ENCODE data around the gene SGSM2.

Gene SGSM2

DNA sequence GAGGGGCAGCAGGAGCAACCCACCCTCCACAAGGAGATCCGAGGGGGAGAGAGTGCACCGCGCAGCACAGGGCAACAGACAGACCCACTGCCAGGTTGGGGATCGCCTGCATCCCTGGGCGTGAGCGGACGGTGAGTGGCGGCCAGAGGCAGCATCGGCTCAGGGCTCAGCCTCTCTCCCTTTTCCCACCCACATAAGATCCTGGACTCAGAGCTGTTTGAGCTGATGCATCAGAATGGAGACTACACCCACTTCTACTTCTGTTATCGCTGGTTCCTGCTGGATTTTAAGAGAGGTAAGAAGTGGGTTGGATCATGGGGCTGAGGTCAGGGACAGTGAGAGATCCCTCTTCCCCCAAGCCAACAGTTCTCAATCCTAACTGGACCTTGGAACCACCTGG, 40.4 kb downstream of the SGSM2 start:
- Histone ChIP-seq H3K9ac (ENCODE audit: low read depth, low read length) (no peak overlapping the region), H3K9me3 (ENCODE audit: insufficient read depth, low read depth, low read length) (no peaks in the 10 kb centered on the region), H3K36me3 (ENCODE audit: insufficient read depth, low read length) (peaks cover 23% of the 10 kb centered on the region; the same call in 1 of the 2 replicates), H3K4me1 (ENCODE audit: insufficient read depth, low read length) (no peaks in the 10 kb centered on the region), H3K4me3 (ENCODE audit: low read length) (no peak overlapping the region), H3K27ac (ENCODE audit: low read depth, low read length) (no peak overlapping the region), H3K27me3 (ENCODE audit: insufficient read depth, low read length) (no peaks in the 10 kb centered on the region)
- WGBS: 98% methylated on average over 9 of the region's 10 CpGs

- 95% methylated on average over 11 of the region's 11 CpGs for WGBS
- peaks cover 12% of the 10 kb centered on the region; the same call in 1 of the 2 replicates for H3K36me3 ChIP-seq (ENCODE audit: insufficient read depth, low read length)
Observed at GRCh38 chr17:2378905-2379304, 41.6 kb downstream of the SGSM2 start.

GRCh38 chr17:2379489-2380225, 42.4 kb downstream of the SGSM2 start:
- Histone ChIP-seq H3K9me3 (ENCODE audit: insufficient read depth, low read depth, low read length) (no peaks in the 10 kb centered on the region), H3K27me3 (ENCODE audit: insufficient read depth, low read length) (no peaks in the 10 kb centered on the region), H3K9ac (ENCODE audit: low read depth, low read length) (no peak overlapping the region), H3K36me3 (ENCODE audit: insufficient read depth, low read length) (peaks cover 12% of the 10 kb centered on the region; the same call in 1 of the 2 replicates), H3K4me3 (ENCODE audit: low read length) (no peak overlapping the region), H3K4me1 (ENCODE audit: insufficient read depth, low read length) (no peaks in the 10 kb centered on the region), H3K27ac (ENCODE audit: low read depth, low read length) (no peak overlapping the region)
- 95% methylated on average over 25 of the region's 25 CpGs for WGBS

More at GRCh38 chr17:2378905-2379304, 41.6 kb downstream of the SGSM2 start:
- H3K9me3 ChIP-seq (ENCODE audit: insufficient read depth, low read depth, low read length): no peaks in the 10 kb centered on the region
- H3K4me3 ChIP-seq (ENCODE audit: low read length): no peak overlapping the region
- no peak overlapping the region for H3K27ac ChIP-seq (ENCODE audit: low read depth, low read length)
- H3K4me1 ChIP-seq (ENCODE audit: insufficient read depth, low read length): no peaks in the 10 kb centered on the region
- no peaks in the 10 kb centered on the region for H3K27me3 ChIP-seq (ENCODE audit: insufficient read depth, low read length)
- H3K9ac ChIP-seq (ENCODE audit: low read depth, low read length): no peak overlapping the region

DNA sequence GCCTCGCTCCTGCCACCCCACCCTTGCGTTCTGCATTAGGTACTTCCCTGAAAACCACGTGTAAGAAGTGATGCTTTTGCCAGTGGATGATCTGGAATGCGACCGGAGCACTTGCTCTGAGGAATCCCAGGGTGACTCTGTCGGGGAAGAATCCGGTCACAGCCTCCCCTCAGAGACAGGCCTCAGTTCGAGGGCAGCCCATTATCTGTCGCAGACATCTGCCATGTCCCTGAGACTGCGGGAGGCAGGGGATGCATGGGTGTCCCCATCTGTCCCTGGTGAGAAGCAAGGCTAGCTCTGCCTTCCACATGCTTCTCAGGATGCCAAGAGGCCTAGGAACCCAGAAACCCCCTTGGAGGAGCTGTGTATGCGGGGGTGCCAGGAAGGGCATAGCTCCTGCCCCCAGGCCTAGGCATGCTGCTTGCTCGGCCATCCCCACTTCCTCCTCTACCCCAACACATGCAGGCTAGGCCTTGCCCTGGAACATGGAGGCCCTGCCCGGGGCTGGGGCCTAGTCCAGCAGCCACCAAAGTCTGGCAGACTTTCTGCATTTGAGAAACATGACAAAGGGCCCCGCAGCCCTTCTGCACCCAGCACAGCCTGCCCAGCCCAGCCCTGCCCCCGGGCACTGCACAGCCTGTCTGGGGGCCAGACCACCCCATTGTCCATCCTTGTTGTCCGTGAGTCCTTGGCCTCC, 43.1 kb downstream of the SGSM2 start:
- Histone ChIP-seq H3K27ac (ENCODE audit: low read depth, low read length) (no peak overlapping the region), H3K27me3 (ENCODE audit: insufficient read depth, low read length) (no peaks in the 10 kb centered on the region)

GRCh38 chr17:2380950-2381649, 43.8 kb downstream of the SGSM2 start:
- Histone ChIP-seq H3K36me3 (ENCODE audit: insufficient read depth, low read length) (peaks cover 12% of the 10 kb centered on the region; the same call in 1 of the 2 replicates), H3K9me3 (ENCODE audit: insufficient read depth, low read depth, low read length) (no peaks in the 10 kb centered on the region), H3K27ac (ENCODE audit: low read depth, low read length) (no peak overlapping the region), H3K4me3 (ENCODE audit: low read length) (no peak overlapping the region), H3K9ac (ENCODE audit: low read depth, low read length) (no peak overlapping the region), H3K4me1 (ENCODE audit: insufficient read depth, low read length) (peaks cover 9% of the 10 kb centered on the region; the same call in 1 of the 2 replicates), H3K27me3 (ENCODE audit: insufficient read depth, low read length) (no peaks in the 10 kb centered on the region)
- WGBS: 85% methylated on average over 15 of the region's 15 CpGs

More for the DNA sequence above, 43.1 kb downstream of the SGSM2 start:
- H3K4me1 ChIP-seq (ENCODE audit: insufficient read depth, low read length): peaks cover 5% of the 10 kb centered on the region; the same call in 1 of the 2 replicates
- H3K4me3 ChIP-seq (ENCODE audit: low read length): no peak overlapping the region
- WGBS: 93% methylated on average over 16 of the region's 16 CpGs
- H3K9ac ChIP-seq (ENCODE audit: low read depth, low read length): no peak overlapping the region
- H3K36me3 ChIP-seq (ENCODE audit: insufficient read depth, low read length): peaks cover 12% of the 10 kb centered on the region; the same call in 1 of the 2 replicates
- H3K9me3 ChIP-seq (ENCODE audit: insufficient read depth, low read depth, low read length): no peaks in the 10 kb centered on the region

GRCh38 chr17:2383628-2384167, 46.4 kb downstream of the SGSM2 start:
- 91% methylated on average over 11 of the region's 11 CpGs for WGBS
- no peak overlapping the region for H3K4me3 ChIP-seq (ENCODE audit: low read length)
- no peaks in the 10 kb centered on the region for H3K9me3 ChIP-seq (ENCODE audit: insufficient read depth, low read depth, low read length)
- H3K4me1 ChIP-seq (ENCODE audit: insufficient read depth, low read length): peaks cover 9% of the 10 kb centered on the region; the same call in 1 of the 2 replicates
- no peak overlapping the region for H3K9ac ChIP-seq (ENCODE audit: low read depth, low read length)
- H3K27me3 ChIP-seq (ENCODE audit: insufficient read depth, low read length): no peaks in the 10 kb centered on the region
- H3K27ac ChIP-seq (ENCODE audit: low read depth, low read length): no peak overlapping the region
- H3K36me3 ChIP-seq (ENCODE audit: insufficient read depth, low read length): peaks cover 7% of the 10 kb centered on the region

DNA sequence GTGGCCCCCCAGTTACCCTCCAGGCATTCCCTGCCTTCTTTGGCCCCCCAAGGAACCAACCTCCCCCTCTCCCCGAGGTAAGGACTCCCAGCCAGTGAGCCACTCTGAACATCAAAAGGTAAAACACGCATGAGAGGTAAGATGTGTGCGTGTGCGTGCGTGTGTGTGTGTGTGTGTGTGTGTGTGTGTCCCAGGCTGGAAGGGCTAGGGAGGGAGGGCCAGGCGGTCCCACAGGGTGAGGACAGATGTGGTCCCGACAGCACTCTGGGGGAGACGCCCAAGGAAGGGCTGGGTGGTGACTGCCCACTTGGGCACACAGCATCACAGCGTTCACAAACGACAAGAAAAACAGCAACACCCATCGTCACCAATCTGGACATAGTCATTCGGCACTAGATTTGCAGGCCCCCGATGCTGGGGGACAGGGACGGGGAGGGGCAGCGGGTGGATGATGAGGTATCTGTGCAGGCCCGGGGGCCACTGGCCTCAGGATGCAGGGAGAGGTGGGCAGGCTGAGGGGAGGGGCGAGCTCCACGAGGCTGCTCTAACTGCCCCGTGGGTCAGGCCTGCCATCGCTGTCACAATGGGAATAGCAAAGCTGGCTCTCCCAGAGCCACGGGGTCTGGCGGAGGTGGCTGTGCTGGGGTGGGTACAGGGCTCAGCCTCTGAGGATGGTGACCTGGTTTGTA, 47.3 kb downstream of the SGSM2 start:
- Histone ChIP-seq H3K9me3 (ENCODE audit: insufficient read depth, low read depth, low read length) (no peaks in the 10 kb centered on the region), H3K36me3 (ENCODE audit: insufficient read depth, low read length) (peaks cover 7% of the 10 kb centered on the region), H3K9ac (ENCODE audit: low read depth, low read length) (no peak overlapping the region), H3K4me3 (ENCODE audit: low read length) (no peak overlapping the region), H3K27ac (ENCODE audit: low read depth, low read length) (no peak overlapping the region), H3K4me1 (ENCODE audit: insufficient read depth, low read length) (peaks cover 9% of the 10 kb centered on the region; the same call in 1 of the 2 replicates), H3K27me3 (ENCODE audit: insufficient read depth, low read length) (no peaks in the 10 kb centered on the region)
- WGBS: 81% methylated on average over 22 of the region's 22 CpGs

DNA sequence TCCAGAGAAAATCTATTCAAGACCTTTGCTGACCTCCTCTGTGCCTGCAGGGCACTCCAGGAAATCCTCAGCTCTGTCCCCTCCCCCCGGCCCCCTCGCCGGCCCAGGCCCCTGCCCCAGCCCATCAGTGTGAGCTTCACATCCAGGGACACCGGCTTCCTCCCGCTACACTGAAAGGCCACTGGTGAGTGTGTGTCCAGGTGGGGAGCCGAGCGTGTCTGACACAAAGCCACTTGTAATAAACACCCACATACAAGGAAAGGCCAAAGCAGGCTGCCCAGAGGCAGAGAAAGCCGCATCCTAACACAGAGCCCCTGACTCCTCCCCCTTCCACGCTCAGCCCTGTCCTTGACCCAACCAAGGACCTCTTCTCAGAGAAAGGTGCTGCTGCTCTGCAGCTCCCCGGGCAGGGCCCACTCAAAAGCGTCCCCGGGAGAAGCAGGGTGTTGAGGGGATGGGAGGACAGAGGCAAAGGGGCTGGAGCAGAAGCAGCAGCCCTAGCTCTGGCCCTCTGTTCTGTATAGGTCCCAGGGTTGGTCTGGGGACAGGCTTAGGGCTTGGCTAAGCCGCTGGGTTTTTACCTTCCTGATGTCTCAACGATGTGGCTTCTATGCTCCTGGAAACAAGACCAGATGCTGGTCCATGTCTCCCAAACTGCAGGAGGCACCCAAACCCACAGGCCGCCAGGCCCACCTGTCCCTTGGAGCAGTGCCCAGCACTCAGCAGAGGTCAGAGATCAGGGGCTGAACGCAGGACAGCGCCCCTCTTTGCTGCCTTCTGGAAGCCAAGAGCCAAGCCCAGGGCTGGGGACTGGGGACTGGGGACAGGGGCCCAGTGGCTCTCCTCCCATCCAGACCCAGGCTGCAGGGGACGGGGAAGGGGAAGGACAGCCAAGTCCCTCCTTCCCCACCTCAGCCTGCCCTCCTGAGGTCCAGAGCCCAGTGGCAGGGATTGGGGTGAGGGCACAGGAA, 48.2 kb downstream of the SGSM2 start:
- peaks cover 7% of the 10 kb centered on the region for H3K36me3 ChIP-seq (ENCODE audit: insufficient read depth, low read length)
- no peak overlapping the region for H3K4me3 ChIP-seq (ENCODE audit: low read length)
- peak overlapping the region; percentile 16; the same call in 1 of the 2 replicates for H3K27ac ChIP-seq (ENCODE audit: low read depth, low read length)
- no peaks in the 10 kb centered on the region for H3K9me3 ChIP-seq (ENCODE audit: insufficient read depth, low read depth, low read length)
- no peak overlapping the region for H3K9ac ChIP-seq (ENCODE audit: low read depth, low read length)
- no peaks in the 10 kb centered on the region for H3K27me3 ChIP-seq (ENCODE audit: insufficient read depth, low read length)
- WGBS: 55% methylated on average over 17 of the region's 18 CpGs
- H3K4me1 ChIP-seq (ENCODE audit: insufficient read depth, low read length): peaks cover 9% of the 10 kb centered on the region; the same call in 1 of the 2 replicates

- no peaks in the 10 kb centered on the region for H3K9me3 ChIP-seq (ENCODE audit: insufficient read depth, low read depth, low read length)
- H3K27ac ChIP-seq (ENCODE audit: low read depth, low read length): no peak overlapping the region; the same call in 1 of the 2 replicates
- 91% methylated on average over 22 of the region's 22 CpGs for WGBS
- H3K9ac ChIP-seq (ENCODE audit: low read depth, low read length): no peak overlapping the region
- H3K4me1 ChIP-seq (ENCODE audit: insufficient read depth, low read length): peaks cover 9% of the 10 kb centered on the region; the same call in 1 of the 2 replicates
- H3K36me3 ChIP-seq (ENCODE audit: insufficient read depth, low read length): peaks cover 7% of the 10 kb centered on the region
- no peaks in the 10 kb centered on the region for H3K27me3 ChIP-seq (ENCODE audit: insufficient read depth, low read length)
- H3K4me3 ChIP-seq (ENCODE audit: low read length): no peak overlapping the region
Observed at GRCh38 chr17:2386400-2387085, 49.2 kb downstream of the SGSM2 start.
